NOMO-1 treated with DMSO at 0.1 percent for 48 hours (cell line): ENCODE measurements around the gene PIK3R5.
A peak's percentile ranks its signal among the peaks of the same experiment; 100 is the strongest.
"Not testable (repeated sequence)": the region's sequence is repeated elsewhere in the genome, so short reads cannot be mapped to it uniquely, and the experiment has no call there.

Source experiments
- DNase-seq: peaks from one replicate; lab custom pipeline; 2025; ENCODE audit not compliant: unreplicated experiment; lab: John Stamatoyannopoulos, UW

The PIK3R5 gene

GRCh38 chr17:8965394-8966168, at the start of gene PIK3R5:
TSS of gene PIK3R5 (minus strand) at chr17:8965707. CDS start at chr17:8911494, 54,213 bp downstream.
- DNase-seq: peak; percentile 92

GRCh38 chr17:9011001-9011400, 45.5 kb upstream of the PIK3R5 start:
- DNase-seq: no peak

- no peak for DNase-seq
These were observed 44.2 kb upstream of the PIK3R5 start for GRCh38 chr17:9009737-9010136.

- DNase-seq: no peak
These were observed 43.6 kb upstream of the PIK3R5 start for GRCh38 chr17:9009096-9009495.

GRCh38 chr17:9007052-9007714, 41.7 kb upstream of the PIK3R5 start:
- DNase-seq: no peak

GRCh38 chr17:9006175-9006767, 40.8 kb upstream of the PIK3R5 start:
- no peak for DNase-seq

GRCh38 chr17:9004961-9005285, 39.4 kb upstream of the PIK3R5 start:
- no peak for DNase-seq

- no peak for DNase-seq
These were observed 38.8 kb upstream of the PIK3R5 start for GRCh38 chr17:9004132-9004960.

- DNase-seq: no peak
These were observed 38.0 kb upstream of the PIK3R5 start for GRCh38 chr17:9003355-9004131.

- DNase-seq: peak; percentile 21
These were observed 37.3 kb upstream of the PIK3R5 start for GRCh38 chr17:9002606-9003354.

GRCh38 chr17:9002227-9002605, 36.7 kb upstream of the PIK3R5 start:
- no peak for DNase-seq

GRCh38 chr17:9001559-9001958, 36.1 kb upstream of the PIK3R5 start:
- DNase-seq: peak; percentile 38

- DNase-seq: peak; percentile 48
These were observed 32.6 kb upstream of the PIK3R5 start for GRCh38 chr17:8997994-8998628.

GRCh38 chr17:8995711-8996110, 30.2 kb upstream of the PIK3R5 start:
- no peak for DNase-seq

GRCh38 chr17:8994319-8994718, 28.8 kb upstream of the PIK3R5 start:
- DNase-seq: peak; percentile 35

GRCh38 chr17:8991514-8992285, 26.2 kb upstream of the PIK3R5 start:
- DNase-seq: peak; percentile 66

GRCh38 chr17:8988263-8988935, 22.9 kb upstream of the PIK3R5 start:
- DNase-seq: not testable (repeated sequence)

- peak; percentile 6 for DNase-seq
These were observed 20.8 kb upstream of the PIK3R5 start for GRCh38 chr17:8986295-8986694.
